ENCODE data around the gene HHATL.
A peak's percentile ranks its signal among the peaks of the same experiment; 100 is the strongest.

HHATL gene

DNA sequence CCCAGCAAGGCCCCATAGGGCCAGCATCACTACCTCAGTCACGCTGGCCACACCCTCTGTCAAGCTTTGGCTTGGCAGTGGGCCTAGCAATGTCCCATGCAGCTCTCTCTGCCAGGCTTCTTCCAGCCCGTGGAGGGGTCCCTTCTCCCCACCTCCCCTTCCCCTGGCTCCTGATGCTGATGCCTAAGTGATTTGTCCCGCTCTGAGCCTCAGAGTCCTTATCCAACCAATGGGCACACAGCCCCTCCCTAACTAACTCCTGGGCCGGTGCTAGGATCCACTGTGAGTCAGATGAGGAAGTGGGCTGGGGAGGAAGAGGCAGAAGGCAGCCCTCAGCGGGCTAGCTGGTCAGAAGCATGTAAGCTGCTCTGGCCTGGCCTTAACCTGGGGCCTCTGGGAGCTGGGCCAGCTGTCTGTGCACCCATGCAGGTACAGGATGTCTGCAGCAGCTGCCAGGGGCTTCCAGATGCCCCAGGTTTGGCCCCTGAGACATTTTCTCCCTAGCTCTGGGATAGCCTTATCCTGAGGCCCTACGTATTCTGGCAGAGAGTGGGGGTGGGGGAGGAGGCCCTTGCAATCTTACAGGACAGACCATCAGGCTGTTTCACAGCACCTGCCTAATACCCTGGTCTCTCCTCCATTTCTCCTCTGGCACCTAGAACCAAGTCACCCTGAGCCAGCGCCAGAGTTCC is 49.8 kb downstream of the HHATL start:
- DNase-seq (ENCODE audit: low spot score) = peak; percentile 78

DNA sequence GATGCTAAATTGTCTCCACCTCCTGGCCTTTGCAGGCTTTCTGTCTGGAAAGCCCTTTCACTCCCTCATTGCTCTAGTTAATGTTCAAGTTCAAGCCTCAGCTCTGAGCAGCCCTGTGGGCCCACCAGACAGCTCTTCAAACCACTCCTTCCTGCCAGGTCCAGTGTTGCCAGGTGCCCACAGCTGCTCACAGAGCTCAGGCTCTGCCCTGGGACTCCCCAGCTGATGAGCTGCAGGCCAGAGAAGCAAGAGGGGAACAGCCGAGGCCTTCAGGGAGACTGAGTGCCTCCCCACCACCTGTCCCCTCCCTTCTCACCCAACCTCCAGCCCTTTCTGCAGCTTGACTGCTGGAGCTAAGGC is 50.4 kb downstream of the HHATL start:
- DNase-seq (ENCODE audit: low spot score) = no peak

DNA sequence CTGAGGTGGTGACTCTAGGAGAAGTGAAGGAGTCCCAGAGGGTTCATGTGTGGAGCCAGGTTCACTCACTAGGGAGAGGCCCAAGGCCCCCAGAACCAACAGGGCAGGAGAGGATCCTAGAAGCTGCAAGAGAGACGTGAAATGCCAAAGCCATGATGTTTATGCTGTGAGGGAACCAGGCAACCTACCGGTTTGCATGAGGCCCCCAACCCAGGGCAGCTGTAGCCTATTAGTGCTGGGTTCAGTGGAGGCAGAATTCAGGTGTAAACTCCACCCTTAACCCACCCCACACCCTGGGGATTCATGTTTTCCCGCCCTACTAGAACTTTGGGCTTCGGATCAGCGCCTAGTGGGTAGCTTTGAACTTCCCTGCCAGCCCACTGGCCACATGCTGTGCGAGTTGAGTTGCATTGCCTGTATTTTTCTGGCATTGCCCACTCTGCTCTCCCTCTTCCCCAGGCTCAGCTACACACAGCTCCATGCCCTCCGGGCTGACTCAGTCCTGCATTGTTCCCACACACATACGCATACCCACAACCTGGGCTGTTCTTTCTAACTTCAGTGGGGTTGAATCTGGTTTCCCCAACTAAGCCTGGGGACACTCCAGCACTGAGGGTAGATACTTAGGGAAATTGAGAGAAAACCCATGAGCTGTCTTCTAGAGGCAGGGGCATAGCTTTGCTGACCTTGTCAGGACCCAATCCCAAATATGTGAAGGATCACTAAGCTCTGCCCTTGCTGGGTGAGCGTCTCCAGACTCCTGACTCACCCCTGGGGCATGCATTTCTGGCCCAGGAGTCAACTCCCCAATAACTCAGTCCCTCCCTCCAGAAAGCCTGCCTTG is 51.1 kb downstream of the HHATL start:
- no peak for DNase-seq (ENCODE audit: low spot score)

DNA sequence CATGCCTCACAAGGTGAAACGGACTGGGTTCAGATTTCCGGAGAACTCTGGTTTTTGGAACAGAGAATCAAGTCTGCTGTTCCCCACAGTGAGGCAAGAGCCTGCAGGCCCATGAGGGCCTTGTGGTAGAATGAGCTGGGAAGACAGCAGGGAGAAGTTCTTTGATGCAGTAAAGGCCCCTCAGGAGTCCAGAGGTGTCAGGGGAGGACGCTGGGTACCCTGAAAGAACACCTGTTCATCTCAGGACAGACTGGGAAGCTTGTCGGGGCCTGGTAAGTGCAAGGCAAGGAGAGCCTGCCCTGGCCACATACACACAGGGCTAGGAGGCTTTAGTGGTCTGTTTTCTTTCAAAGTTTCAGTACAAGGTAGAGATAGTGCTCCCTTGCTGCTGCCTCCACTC is 52.8 kb downstream of the HHATL start:
- no peak for DNase-seq (ENCODE audit: low spot score)

DNA sequence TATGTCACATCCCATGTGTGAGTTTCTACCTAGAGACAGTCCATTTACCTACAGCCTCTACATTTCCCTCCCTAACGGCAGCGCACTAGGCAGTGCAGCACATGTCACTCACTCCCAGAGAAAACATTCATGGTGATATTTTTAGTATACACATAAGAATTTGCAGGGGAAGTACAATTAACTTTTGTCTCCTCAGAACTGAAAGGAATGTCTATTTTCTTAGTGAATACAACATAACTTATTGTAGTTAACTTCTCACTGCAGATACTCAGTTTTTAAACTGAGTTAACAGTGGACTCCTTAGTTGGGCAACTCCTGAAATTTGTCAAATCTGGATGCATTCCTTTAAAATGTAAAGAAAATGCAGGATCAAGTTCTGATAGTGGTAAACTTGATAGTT is 53.6 kb downstream of the HHATL start:
- DNase-seq (ENCODE audit: low spot score) = no peak

DNA sequence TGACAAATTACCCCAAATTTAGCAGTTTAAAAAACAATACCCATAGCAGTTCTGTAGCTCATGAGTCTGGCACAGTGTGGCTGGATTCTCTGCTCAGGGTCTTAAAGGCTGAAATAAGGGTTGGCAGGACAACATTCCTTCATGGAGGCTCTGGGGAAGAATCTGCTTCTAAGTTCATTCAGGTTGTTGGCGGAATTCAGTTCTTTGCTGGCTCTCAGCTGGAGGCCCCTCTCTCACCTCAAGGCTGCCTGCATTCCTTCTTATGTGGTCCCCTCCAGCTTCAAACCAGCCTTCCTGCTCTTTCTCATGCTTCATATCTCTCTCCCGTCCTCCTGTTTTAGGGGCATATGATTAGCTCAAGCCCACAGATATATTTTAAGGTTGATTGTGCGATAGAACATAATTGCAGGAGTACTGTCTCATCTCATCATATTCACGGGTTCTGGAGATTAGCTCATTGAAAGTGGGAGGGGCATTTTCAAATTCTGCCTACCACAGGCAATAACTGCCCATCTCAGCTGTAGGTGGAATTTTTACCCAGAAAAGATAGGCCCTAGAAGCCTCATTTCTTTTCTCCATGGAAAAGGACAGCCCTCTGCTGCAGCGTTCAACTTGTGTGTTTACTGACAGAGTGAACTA is 54.7 kb downstream of the HHATL start:
- no peak for DNase-seq (ENCODE audit: low spot score)
